GM12874 (cell line): ENCODE data around the gene OSBPL10.

Source experiments
- CTCF ChIP-seq: IDR thresholded peaks from 2 replicates; pipeline ENCODE4 v1.5.1; 2011; ENCODE audit warnings: low read depth, mild to moderate bottlenecking, control low read depth, low read length, moderate library complexity; ENCODE audit not compliant: insufficient read depth

Gene OSBPL10

GRCh38 chr3:31908391-31909097 lies 72.5 kb downstream of the OSBPL10 start:
- no peak for TF ChIP-seq CTCF

GRCh38 chr3:31906182-31906581 lies 74.9 kb downstream of the OSBPL10 start:
- no peak for TF ChIP-seq CTCF

GRCh38 chr3:31903686-31904431 lies 77.2 kb downstream of the OSBPL10 start:
- no peak for TF ChIP-seq CTCF

- no peak for TF ChIP-seq CTCF
Observed at GRCh38 chr3:31900583-31900982, 80.5 kb downstream of the OSBPL10 start.

- no peak for TF ChIP-seq CTCF
Observed at GRCh38 chr3:31896648-31897433, 84.2 kb downstream of the OSBPL10 start.

- no peak for TF ChIP-seq CTCF
Observed at GRCh38 chr3:31896026-31896425, 85.0 kb downstream of the OSBPL10 start.

GRCh38 chr3:31895471-31895870 lies 85.6 kb downstream of the OSBPL10 start:
- no peak for TF ChIP-seq CTCF
